HCT116 (cell line): ENCODE data around the gene CCND2. TPM values are rescaled to one million over a fixed set of nuclear protein-coding genes. Genes with fewer than 3 reads are reported as not detected.

ENCODE experiments used
- ATAC-seq: fragments of 200-7000 bp; cut with Tn5 transposase; 2 replicates; pipeline ENCODE4 v1.9.1; 2020; ENCODE audit warnings: mild to moderate bottlenecking, moderate library complexity
- BruUV-seq: library from RNA; stranded (reverse); fragments of 400-500 nt; replicated peaks from 2 replicates; lab custom pipeline; 2021; lab: Mats Ljungman, UMichigan
- CTCF ChIA-PET: fragments of 300-600 bp; sonication (Branson Sonifier 250); formaldehyde crosslinking; loops from one replicate; lab custom pipeline; 2021; ENCODE audit warnings: antibody characterized with exemption; lab: Charles Lee
- POLR2A ChIA-PET: fragments of 300-600, 350-600 bp; sonication (Branson Sonifier 250); formaldehyde crosslinking; loops from one replicate; lab custom pipeline; 2021; ENCODE audit warnings: antibody characterized with exemption; lab: Charles Lee
- RAD21 ChIA-PET, 2 experiments: fragments of 300-600 bp; sonication (Branson Sonifier 250); formaldehyde crosslinking; loops; one replicate each; lab custom pipeline; 2023; ENCODE audit warnings: low total read pairs in 2 of 2; ENCODE audit not compliant: uncharacterized antibody in 2 of 2, unreplicated experiment in 2 of 2, low non-redundant PET in 1 of 2; lab: Charles Lee
- DNase-seq: peaks from one replicate; pipeline ENCODE4 v3.0.0-alpha.2; 2010; ENCODE audit warnings: low read depth, low spot score
- H2AFZ ChIP-seq: fragments of 200-600 bp; shearing (Covaris generic), sonication (generic); 2 replicates; pipeline ENCODE4 v1.6.1; 2017; ENCODE audit warnings: low read depth, mixed run types, mixed read lengths, antibody characterized with exemption, low read length; ENCODE audit not compliant: poor library complexity, severe bottlenecking
- H3K27ac ChIP-seq: 2 replicates; pipeline ENCODE4 v1.5.1; 2012; ENCODE audit warnings: low read depth, low read length
- H3K27me3 ChIP-seq: fragments of 200-600 bp; sonication (generic); 2 replicates; pipeline ENCODE4 v1.6.1; 2016; ENCODE audit warnings: mixed run types, low read length, mixed read lengths; ENCODE audit not compliant: insufficient read depth
- H3K36me3 ChIP-seq, 2 experiments: fragments of 200-500 bp in 1 of 2; fragments of 200-600 bp in 1 of 2; sonication (Bioruptor generic) in 1 of 2; sonication (generic) in 1 of 2; 2 replicates each; pipeline versions ENCODE4 v1.5.1 to v1.6.1; 2014 to 2016; ENCODE audit warnings: low read length in 2 of 2, inconsistent platforms in 1 of 2, mixed read lengths in 1 of 2, mixed run types in 1 of 2; ENCODE audit not compliant: insufficient read depth in 2 of 2, control insufficient read depth in 1 of 2
- H3K4me1 ChIP-seq, 2 experiments: fragments of 200-600 bp in 1 of 2; sonication (generic) in 1 of 2; 2 replicates each; pipeline versions ENCODE4 v1.5.1 to v1.6.1; 2012 to 2017; ENCODE audit warnings: low read length in 2 of 2, inconsistent platforms in 1 of 2, mild to moderate bottlenecking in 1 of 2, mixed read lengths in 1 of 2, mixed run types in 1 of 2, moderate library complexity in 1 of 2; ENCODE audit not compliant: insufficient read depth in 2 of 2, control insufficient read depth in 1 of 2
- H3K4me2 ChIP-seq: fragments of 200-600 bp; sonication (generic); 2 replicates; pipeline ENCODE4 v1.6.1; 2017; ENCODE audit warnings: mixed run types, low read length, mixed read lengths
- H3K4me3 ChIP-seq, 2 experiments: fragments of 200-600 bp in 1 of 2; sonication (generic) in 1 of 2; replicated peaks in 1 of 2; 2 replicates each; pipeline ENCODE4 v1.5.1; 2011 to 2016; ENCODE audit warnings: low read length in 2 of 2, control low read depth in 1 of 2, low read depth in 1 of 2, mild to moderate bottlenecking in 1 of 2, mixed read lengths in 1 of 2, mixed run types in 1 of 2
- H3K79me2 ChIP-seq: fragments of 200-600 bp; sonication (generic); 2 replicates; pipeline ENCODE4 v1.6.1; 2017; ENCODE audit warnings: mild to moderate bottlenecking, mixed run types, low read length, moderate library complexity, mixed read lengths; ENCODE audit not compliant: insufficient read depth
- H3K9ac ChIP-seq: fragments of 200-600 bp; sonication (generic); 2 replicates; pipeline ENCODE4 v1.6.1; 2016; ENCODE audit warnings: low read length, mixed read lengths
- H3K9me2 ChIP-seq: fragments of 200-600 bp; sonication (generic), shearing (Covaris generic); 2 replicates; pipeline ENCODE4 v1.6.1; 2017; ENCODE audit warnings: mixed run types, mild to moderate bottlenecking, moderate library complexity; ENCODE audit not compliant: insufficient read depth
- H3K9me3 ChIP-seq, 2 experiments: fragments of 200-500 bp in 1 of 2; fragments of 200-600 bp in 1 of 2; sonication (Bioruptor generic) in 1 of 2; sonication (generic) in 1 of 2; 2 replicates each; pipeline ENCODE4 v1.6.1; 2014 to 2017; ENCODE audit warnings: low read length in 2 of 2, mixed read lengths in 2 of 2, inconsistent platforms in 1 of 2, low read depth in 1 of 2, mild to moderate bottlenecking in 1 of 2, mixed run types in 1 of 2, moderate library complexity in 1 of 2; ENCODE audit not compliant: control insufficient read depth in 1 of 2, insufficient read depth in 1 of 2
- H4K20me1 ChIP-seq: fragments of 200-600 bp; sonication (generic), shearing (Covaris generic); 2 replicates; pipeline ENCODE4 v1.6.1; 2017; ENCODE audit warnings: mixed run types, mild to moderate bottlenecking, moderate library complexity; ENCODE audit not compliant: insufficient read depth
- SP1 ChIP-seq: IDR thresholded peaks from 2 replicates; pipeline ENCODE4 v1.6.1; 2012; ENCODE audit warnings: low read depth
- SRF ChIP-seq: IDR thresholded peaks from 2 replicates; pipeline ENCODE4 v1.6.1; 2012; ENCODE audit warnings: low read depth
- YY1 ChIP-seq: IDR thresholded peaks from 2 replicates; pipeline ENCODE4 v1.6.1; 2011; ENCODE audit warnings: low read length, low read depth, moderate library complexity, mild to moderate bottlenecking; ENCODE audit not compliant: insufficient replicate concordance; ENCODE audit errors: extremely low read depth
- ZBTB33 ChIP-seq: IDR thresholded peaks from 2 replicates; pipeline ENCODE4 v1.6.1; 2011; ENCODE audit warnings: mild to moderate bottlenecking, low read length, moderate library complexity; ENCODE audit not compliant: insufficient replicate concordance; ENCODE audit errors: extremely low read depth
- intact Hi-C: fragments of 100-400 bp; cut with micrococcal nuclease; formaldehyde crosslinking; loops from 2 replicates; pipeline ENCODE4 v1.10.0; 2022
- total RNA-seq: library from RNA; stranded (reverse); gene quantifications from one replicate; pipeline ENCODE4 v1.2.1, GENCODE V29; 2021; ENCODE audit not compliant: unreplicated experiment

The CCND2 gene
- total RNA-seq, 1 experiment from 2014 or later = 1.1 TPM

GRCh38 chr12:4287325-4288211 is 14.0 kb downstream of the CCND2 start:
- H2AFZ ChIP-seq = no peak overlapping the region
- intact Hi-C loops = no loop called here
- H4K20me1 ChIP-seq = no peaks in the 10 kb centered on the region
- no TSS peak for BruUV-seq
- CTCF ChIA-PET = no interaction called here
- no peaks in the 10 kb centered on the region for H3K36me3 ChIP-seq
- ATAC-seq = no peak
- H3K27ac ChIP-seq = no peak overlapping the region
- H3K9ac ChIP-seq = no peak overlapping the region
- H3K9me3 ChIP-seq = no peaks in the 10 kb centered on the region
- peaks cover 0 to 6% of the 10 kb centered on the region in 2 experiments; a peak in 1 of 4 replicates for H3K4me1 ChIP-seq
- no peak for TF ChIP-seq SP1
- no peak for TF ChIP-seq SRF
- no peak for TF ChIP-seq YY1
- TF ChIP-seq ZBTB33 = no peak
- TF ChIP-seq, all 23 proteins: peak for 0
- H3K4me2 ChIP-seq = 0 out of 2 replicates have a peak overlapping the region, but pooled peaks have one; percentile 12
- RAD21 ChIA-PET = no interaction called here
- H3K4me3 ChIP-seq = no peak overlapping the region
- POLR2A ChIA-PET = no interaction called here
- no peaks in the 10 kb centered on the region; the same call in 1 of the 2 replicates for H3K27me3 ChIP-seq
- no peak for DNase-seq
- no peaks in the 10 kb centered on the region for H3K79me2 ChIP-seq
- H3K9me2 ChIP-seq = no peaks in the 10 kb centered on the region
